ENCODE measurements around the gene HIPK2.

HIPK2 gene

DNA sequence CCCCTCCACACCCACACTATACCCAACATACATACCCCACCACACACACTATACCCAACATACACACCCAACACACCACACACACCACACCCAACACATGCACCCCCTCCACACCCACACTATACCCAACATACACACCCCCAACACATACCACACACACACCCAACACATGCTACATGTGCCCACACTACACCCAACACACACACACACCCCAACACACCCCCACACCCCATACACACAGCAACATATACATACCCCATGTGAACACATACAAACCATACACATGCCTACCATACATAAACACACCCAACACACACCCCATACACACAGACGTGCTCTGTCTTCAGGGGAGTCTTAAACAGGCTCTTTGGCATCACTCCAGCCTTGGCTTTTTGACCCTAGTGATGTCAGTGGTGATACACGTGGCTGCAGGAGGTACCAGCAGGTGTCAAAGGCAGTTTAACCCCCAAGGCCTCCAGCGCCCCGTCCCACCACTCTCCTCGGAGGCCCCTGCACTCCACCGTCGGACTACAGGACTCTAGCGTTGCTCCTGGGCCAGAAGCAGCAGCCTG, 73.4 kb downstream of the HIPK2 start:
- TF ChIP-seq ZFX (IDR thresholded peaks at IDR 0.05): no peak
- TF ChIP-seq, protein P1, sequence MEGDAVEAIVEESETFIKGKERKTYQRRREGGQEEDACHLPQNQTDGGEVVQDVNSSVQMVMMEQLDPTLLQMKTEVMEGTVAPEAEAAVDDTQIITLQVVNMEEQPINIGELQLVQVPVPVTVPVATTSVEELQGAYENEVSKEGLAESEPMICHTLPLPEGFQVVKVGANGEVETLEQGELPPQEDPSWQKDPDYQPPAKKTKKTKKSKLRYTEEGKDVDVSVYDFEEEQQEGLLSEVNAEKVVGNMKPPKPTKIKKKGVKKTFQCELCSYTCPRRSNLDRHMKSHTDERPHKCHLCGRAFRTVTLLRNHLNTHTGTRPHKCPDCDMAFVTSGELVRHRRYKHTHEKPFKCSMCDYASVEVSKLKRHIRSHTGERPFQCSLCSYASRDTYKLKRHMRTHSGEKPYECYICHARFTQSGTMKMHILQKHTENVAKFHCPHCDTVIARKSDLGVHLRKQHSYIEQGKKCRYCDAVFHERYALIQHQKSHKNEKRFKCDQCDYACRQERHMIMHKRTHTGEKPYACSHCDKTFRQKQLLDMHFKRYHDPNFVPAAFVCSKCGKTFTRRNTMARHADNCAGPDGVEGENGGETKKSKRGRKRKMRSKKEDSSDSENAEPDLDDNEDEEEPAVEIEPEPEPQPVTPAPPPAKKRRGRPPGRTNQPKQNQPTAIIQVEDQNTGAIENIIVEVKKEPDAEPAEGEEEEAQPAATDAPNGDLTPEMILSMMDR (conservative IDR thresholded peaks at IDR 0.05): no peak
- no peak overlapping the region for H3K27ac ChIP-seq

DNA sequence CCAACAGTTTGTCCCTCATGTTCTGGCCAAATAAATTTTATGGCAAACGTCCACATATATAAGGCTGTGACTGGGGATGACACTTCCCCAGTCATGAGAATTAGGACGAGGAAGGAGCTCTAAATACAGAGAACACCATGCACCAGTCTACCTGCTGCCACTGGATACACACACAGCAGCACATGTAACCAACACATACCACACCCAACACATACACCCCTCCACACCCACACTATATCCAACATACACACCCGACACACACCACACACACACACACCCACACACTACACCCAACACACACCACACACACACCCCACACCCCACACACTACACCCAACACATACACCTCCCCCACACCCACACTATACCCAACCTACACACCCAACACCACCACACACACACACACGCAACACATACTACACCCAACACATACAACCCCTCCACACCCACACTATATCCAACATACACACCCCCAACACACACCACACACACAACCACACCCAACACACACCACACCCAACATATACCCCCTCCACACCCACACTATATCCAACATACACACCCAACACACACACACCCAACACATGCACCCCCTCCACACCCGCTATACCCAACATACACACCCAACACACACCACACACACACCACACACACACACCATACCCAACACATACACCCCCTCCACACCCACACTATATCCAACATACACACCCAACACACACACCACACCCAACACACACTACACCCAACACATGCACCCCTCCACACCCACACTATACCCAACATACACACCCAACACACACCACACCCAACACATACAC, 74.1 kb downstream of the HIPK2 start:
- TF ChIP-seq ZFX (IDR thresholded peaks at IDR 0.05): no peak
- TF ChIP-seq, protein P1 (conservative IDR thresholded peaks at IDR 0.05): no peak
- H3K27ac ChIP-seq: no peak overlapping the region

DNA sequence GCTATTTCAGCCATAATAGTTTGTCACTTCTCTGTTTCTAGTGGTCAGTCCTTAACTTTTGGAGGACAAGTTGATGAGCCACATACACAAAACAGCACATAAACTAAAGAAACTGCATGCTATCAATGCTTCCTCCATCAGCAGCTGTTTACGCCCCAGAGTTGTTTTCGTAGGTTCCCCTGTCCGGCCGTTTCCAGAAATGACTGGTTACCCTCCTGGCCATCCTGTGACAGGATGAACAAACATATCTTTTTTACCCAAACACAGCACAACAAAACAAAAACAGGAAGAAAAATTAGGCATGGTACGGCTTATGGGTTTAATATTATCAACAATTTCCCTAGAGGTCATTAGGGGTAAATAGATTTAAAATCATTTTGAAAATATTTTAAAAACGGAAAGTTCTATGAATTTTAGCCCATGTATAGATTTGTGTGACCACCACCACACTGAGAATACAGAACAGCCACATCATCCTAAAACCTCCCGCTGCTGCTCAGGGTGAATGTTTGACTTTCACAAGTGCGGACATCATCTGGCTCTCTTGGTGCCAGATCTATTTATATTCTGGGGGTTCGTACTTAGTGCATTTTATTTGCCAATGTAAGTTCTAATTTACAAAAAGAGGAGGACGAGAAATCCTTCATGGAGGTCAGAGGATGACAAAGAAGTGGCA, 74.8 kb downstream of the HIPK2 start:
- no peak overlapping the region for H3K27ac ChIP-seq

DNA sequence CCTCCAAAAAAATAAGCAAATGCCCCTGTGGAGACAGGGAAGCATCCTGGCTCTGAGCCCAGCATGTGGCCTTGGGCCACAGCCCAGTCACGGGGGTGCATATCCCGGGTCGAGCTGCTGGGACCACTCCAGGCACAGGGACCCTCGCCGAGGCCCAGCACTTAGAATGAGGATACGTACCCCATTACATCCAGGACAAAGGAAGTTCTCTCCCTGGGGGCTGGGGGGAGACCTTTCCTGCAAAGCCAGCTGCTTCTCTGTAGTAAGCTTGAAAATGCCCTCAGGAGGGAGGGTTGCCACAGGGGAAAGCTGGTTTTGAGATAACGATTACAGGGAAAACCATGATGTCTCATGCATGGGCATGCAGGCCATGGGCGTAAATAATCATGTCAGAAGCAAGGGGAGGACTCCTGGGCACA, 75.5 kb downstream of the HIPK2 start:
- no peak overlapping the region for H3K27ac ChIP-seq
- TF ChIP-seq, protein P1 (conservative IDR thresholded peaks at IDR 0.05): no peak
- TF ChIP-seq ZFX (IDR thresholded peaks at IDR 0.05): no peak

More for the DNA sequence above, 74.8 kb downstream of the HIPK2 start:
- TF ChIP-seq, protein P1 (conservative IDR thresholded peaks at IDR 0.05): no peak
- TF ChIP-seq ZFX (IDR thresholded peaks at IDR 0.05): no peak

DNA sequence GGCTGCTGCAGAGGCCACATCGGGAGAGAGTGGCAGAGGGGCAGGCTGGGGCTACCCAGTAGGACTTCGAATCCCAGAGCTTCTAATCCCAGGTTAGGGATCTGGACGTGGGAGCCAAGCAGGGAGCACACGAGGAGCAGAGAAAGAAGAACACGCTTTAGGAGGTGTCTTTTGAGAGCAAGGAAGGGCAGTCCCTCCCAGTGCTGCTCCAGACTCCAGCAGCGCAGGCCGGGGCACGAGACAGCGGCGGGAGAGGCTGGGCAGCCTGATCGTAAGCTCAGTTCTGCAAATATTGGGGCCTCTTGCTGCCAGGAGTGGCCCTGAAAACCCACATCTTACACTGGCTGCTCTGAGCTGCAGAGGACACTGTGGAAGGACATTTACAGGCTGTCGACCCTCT, 75.9 kb downstream of the HIPK2 start:
- TF ChIP-seq, protein P1 (conservative IDR thresholded peaks at IDR 0.05): no peak
- no peak for TF ChIP-seq ZFX (IDR thresholded peaks at IDR 0.05)

DNA sequence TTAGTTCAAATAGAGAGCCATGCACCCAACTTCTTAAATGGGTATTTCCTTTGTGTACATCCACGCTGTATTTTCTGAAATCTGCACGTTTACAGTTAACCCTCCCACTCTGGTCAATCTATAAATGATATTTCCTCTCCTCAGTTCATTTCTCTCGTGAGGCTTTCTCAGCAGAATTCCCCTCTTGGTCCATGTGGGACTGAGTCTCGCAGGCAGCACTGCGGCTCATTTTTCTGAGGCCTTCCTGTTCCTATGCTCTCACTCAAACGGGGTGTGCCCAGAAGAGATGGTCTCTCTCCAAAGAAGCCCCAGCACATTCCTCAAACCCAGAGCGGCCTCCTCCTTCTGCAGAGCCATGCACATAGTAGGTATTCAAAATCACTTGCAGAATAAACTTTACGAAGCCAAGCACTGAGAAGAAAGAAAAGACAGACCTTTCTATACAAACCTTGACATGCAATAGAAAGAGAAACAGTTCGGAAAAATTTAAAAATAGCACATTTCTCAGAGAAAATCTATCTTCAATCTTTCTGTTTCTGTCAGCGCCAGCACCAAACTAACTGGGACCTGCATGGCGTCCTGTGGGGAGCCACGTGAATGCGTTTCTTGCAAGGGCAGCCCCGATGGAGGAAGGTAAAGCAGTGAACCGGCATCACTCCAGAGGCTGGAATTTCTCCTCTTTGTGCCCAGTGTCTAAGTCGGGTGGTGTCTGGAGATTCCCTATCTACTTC, 77.1 kb downstream of the HIPK2 start:
- TF ChIP-seq, protein P1 (conservative IDR thresholded peaks at IDR 0.05): no peak
- no peak for TF ChIP-seq ZFX (IDR thresholded peaks at IDR 0.05)
- no peak overlapping the region for H3K27ac ChIP-seq

More for the DNA sequence above, 75.9 kb downstream of the HIPK2 start:
- no peak overlapping the region for H3K27ac ChIP-seq
